ENCODE measurements around the gene MDH1B. TPM values are rescaled to one million over a fixed set of nuclear protein-coding genes. Genes with fewer than 3 reads are reported as not detected.

The MDH1B gene
- total and polyA plus RNA-seq, 12 donors = 0.88 to 6.9 (median 2.5) TPM

- WGBS, 4 donors = 63 to 78% (median 66%) methylated on average over 6 of the region's 6 CpGs
- TF ChIP-seq POLR2A (IDR thresholded peaks at IDR 0.05) = no peak
- no peak for TF ChIP-seq CTCF (IDR thresholded peaks at IDR 0.05)
- intact Hi-C loops (cut with DNase I) = loop anchor here in 1 of 2 donors (10.0 kb wide), 1 partner anchor 179 kb away; no protein-coding TSS in a partner anchor
These were observed 40.9 kb upstream of the MDH1B start for GRCh38 chr2:206805887-206806607.

GRCh38 chr2:206804326-206804725 lies 39.2 kb upstream of the MDH1B start:
- intact Hi-C loops (cut with DNase I) = loop anchor here (5.0 to 10.0 kb wide), 3 partner anchors 173 to 668 kb away; no protein-coding TSS in a partner anchor
- no peak for TF ChIP-seq CTCF (IDR thresholded peaks at IDR 0.05)
- no peak for TF ChIP-seq POLR2A (IDR thresholded peaks at IDR 0.05)
- Histone ChIP-seq H3K4me1 (replicated peaks in 1 of 2) (no peaks in the 10 kb centered on the region), H3K27me3 (no peaks in the 10 kb centered on the region), H3K36me3 (replicated peaks in 1 of 2) (no peaks in the 10 kb centered on the region), H3K9me3 (replicated peaks in 1 of 3) (no peaks in the 10 kb centered on the region), H3K4me3 (no peak overlapping the region), H3K27ac (no peak overlapping the region)
- no peak for DNase-seq
- 68 to 75% (median 71%) methylated on average over 5 of the region's 5 CpGs for WGBS, 4 donors

More at GRCh38 chr2:206805887-206806607, 40.9 kb upstream of the MDH1B start:
- H3K36me3 ChIP-seq (replicated peaks in 1 of 2) = no peaks in the 10 kb centered on the region
- H3K9me3 ChIP-seq (replicated peaks in 1 of 3) = no peaks in the 10 kb centered on the region
- no peak for DNase-seq
- H3K4me1 ChIP-seq (replicated peaks in 1 of 2) = no peaks in the 10 kb centered on the region
- no peak overlapping the region for H3K4me3 ChIP-seq
- H3K27ac ChIP-seq = no peak overlapping the region
- H3K27me3 ChIP-seq = no peaks in the 10 kb centered on the region

- Histone ChIP-seq H3K36me3 (replicated peaks in 1 of 2) (no peaks in the 10 kb centered on the region), H3K4me3 (no peak overlapping the region), H3K27ac (no peak overlapping the region), H3K4me1 (replicated peaks in 1 of 2) (no peaks in the 10 kb centered on the region), H3K9me3 (replicated peaks in 1 of 3) (no peaks in the 10 kb centered on the region), H3K27me3 (no peaks in the 10 kb centered on the region)
- no peak for TF ChIP-seq POLR2A (IDR thresholded peaks at IDR 0.05)
- TF ChIP-seq CTCF (IDR thresholded peaks at IDR 0.05) = no peak
- 88 to 93% (median 91%) methylated on average over 7 of the region's 7 CpGs for WGBS, 4 donors
- DNase-seq = no peak
- intact Hi-C loops (cut with DNase I) = loop anchor here (5.0 to 10.0 kb wide), 3 partner anchors 174 to 669 kb away; no protein-coding TSS in a partner anchor
These were observed 37.8 kb upstream of the MDH1B start for GRCh38 chr2:206802654-206803514.

All from adrenal gland (tissue), 12 donors.